ENCODE data around the gene UBE2QL1.

DNA sequence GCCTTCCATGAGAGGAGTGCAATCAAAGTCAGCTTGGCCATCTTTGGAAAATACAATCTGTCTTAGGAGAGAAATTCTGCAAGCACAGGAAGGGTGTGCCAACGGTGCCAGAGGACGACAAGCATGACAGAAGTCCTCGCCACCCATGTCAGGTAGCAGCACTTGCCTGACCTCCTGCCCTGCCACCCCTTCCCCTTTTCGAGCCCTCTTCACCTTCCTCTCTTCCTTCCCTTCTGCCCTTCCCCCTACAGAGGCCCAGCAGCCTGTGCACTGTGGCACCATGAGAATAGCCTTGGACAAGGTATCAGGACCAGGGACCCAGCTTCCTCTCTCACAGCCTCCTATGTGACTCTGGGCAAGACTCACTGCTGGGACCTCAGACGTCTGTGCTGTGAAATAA is 5.3 kb upstream of the UBE2QL1 start:
- TF ChIP-seq POLR2AphosphoS5 (IDR thresholded peaks at IDR 0.05) = no peak
- TF ChIP-seq POLR2A (IDR thresholded peaks at IDR 0.05) = no peak
- TF ChIP-seq, protein P1, sequence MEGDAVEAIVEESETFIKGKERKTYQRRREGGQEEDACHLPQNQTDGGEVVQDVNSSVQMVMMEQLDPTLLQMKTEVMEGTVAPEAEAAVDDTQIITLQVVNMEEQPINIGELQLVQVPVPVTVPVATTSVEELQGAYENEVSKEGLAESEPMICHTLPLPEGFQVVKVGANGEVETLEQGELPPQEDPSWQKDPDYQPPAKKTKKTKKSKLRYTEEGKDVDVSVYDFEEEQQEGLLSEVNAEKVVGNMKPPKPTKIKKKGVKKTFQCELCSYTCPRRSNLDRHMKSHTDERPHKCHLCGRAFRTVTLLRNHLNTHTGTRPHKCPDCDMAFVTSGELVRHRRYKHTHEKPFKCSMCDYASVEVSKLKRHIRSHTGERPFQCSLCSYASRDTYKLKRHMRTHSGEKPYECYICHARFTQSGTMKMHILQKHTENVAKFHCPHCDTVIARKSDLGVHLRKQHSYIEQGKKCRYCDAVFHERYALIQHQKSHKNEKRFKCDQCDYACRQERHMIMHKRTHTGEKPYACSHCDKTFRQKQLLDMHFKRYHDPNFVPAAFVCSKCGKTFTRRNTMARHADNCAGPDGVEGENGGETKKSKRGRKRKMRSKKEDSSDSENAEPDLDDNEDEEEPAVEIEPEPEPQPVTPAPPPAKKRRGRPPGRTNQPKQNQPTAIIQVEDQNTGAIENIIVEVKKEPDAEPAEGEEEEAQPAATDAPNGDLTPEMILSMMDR (IDR thresholded peaks at IDR 0.05) = no peak
- no peak for TF ChIP-seq EP300 (IDR thresholded peaks at IDR 0.05)
